HK-2 (cell line): Measurements from ENCODE around the gene RIPOR2.

Source experiments
- DNase-seq: peaks from one replicate; pipeline ENCODE4 v3.0.0-alpha.2; 2018; ENCODE audit not compliant: unreplicated experiment

The RIPOR2 gene, protein sequence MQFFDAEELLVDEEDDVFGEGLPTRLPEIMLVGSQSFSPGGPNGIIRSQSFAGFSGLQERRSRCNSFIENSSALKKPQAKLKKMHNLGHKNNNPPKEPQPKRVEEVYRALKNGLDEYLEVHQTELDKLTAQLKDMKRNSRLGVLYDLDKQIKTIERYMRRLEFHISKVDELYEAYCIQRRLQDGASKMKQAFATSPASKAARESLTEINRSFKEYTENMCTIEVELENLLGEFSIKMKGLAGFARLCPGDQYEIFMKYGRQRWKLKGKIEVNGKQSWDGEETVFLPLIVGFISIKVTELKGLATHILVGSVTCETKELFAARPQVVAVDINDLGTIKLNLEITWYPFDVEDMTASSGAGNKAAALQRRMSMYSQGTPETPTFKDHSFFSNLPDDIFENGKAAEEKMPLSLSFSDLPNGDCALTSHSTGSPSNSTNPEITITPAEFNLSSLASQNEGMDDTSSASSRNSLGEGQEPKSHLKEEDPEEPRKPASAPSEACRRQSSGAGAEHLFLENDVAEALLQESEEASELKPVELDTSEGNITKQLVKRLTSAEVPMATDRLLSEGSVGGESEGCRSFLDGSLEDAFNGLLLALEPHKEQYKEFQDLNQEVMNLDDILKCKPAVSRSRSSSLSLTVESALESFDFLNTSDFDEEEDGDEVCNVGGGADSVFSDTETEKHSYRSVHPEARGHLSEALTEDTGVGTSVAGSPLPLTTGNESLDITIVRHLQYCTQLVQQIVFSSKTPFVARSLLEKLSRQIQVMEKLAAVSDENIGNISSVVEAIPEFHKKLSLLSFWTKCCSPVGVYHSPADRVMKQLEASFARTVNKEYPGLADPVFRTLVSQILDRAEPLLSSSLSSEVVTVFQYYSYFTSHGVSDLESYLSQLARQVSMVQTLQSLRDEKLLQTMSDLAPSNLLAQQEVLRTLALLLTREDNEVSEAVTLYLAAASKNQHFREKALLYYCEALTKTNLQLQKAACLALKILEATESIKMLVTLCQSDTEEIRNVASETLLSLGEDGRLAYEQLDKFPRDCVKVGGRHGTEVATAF

DNA sequence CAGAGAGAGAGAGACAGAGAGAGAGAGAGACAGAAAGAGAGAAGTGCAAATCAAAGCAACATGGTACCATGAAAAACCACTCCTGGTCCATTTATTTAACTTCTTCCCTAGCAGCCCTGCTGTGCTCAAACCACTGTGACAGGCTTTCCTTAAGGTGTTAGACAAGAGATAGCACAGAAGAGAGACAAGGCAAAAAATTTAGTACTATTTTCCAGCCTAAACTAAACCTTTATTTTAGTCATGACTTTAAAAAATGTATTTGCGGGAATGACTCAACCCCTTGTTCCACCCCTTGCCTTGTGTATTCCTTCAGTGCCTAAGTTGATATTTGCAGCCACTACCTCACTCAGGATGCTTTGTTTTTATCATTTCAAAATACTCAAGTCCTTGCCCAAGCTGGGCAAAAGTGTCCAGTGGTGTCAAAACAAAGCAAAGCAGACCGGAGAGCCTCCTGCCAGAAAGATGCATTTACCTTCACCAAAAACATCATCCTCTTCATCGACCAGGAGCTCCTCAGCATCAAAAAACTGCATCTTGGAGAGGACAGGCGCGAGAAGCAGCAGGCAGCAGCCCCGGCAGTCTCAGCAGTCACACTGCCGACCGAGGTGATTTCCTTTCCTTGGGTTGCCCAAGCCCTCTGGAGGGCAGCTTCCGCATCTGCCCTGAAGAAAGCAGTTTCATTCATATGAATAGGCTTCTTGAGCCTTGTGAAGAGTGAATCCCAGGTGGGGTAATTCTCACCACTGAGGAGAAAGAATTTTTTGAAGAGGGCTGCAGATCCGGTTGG, at the start of gene RIPOR2:
TSS of gene RIPOR2 (minus strand) at position 595 of the 787 bp plus-strand sequence. CDS start at position 533, 62 bp downstream.
- DNase-seq, result no peak

DNA sequence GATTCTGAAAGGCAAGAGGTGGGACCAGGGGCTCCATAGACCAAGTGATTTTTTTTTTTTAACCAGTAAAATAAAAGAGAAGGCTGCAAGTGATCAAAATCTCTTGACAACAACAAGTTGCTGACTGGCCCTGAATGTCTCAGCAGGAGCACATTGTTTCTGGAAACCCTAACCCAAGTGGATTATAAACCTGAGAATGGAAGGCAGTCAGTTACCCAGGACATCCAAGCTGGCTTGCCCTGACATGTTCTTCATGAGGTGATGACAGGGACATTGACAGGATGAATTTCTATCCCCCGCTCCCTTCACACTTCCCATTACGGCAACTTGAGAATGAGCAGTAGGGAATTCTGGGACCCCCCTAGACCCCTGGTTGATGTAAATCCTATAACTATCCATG, 49.6 kb upstream of the RIPOR2 start:
- DNase-seq, result no peak

DNA sequence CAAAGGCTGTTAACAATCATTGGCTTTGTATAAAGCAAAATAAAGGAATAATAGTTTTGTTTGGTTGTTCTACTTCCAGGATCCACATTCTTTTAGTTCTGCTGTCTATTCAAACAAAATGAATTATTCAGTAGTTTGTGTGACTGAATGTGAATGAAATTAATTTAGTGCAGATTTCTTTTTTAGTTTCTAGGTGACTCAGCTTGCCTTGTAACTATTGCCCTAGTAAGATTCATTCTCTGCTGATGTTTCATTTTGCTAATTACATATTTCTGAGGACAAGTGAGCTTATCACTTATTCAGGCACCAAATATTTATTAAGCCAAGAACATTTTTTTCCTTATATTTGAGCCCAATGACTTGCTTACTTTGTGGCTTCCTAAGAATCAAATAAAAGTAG, 46.5 kb upstream of the RIPOR2 start:
- DNase-seq, result no peak

DNA sequence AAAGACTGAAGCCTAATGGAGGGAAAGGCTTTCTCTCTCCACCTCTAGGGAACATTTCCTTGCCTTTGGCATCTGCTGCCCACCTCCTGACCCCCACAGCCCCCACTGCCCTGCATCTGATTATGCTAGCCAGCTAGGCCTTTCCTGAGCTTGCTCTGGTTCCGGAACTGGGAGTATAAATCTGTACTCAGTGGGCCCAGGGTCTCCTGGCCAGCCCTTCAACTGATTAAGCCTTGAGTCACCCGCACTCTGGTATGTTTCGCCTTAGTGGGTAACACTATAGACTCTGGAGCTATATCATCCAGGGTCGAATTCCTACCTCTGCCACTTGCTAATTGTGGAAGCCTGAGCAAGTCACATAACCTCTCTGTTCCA, 45.6 kb upstream of the RIPOR2 start:
- DNase-seq, result no peak

DNA sequence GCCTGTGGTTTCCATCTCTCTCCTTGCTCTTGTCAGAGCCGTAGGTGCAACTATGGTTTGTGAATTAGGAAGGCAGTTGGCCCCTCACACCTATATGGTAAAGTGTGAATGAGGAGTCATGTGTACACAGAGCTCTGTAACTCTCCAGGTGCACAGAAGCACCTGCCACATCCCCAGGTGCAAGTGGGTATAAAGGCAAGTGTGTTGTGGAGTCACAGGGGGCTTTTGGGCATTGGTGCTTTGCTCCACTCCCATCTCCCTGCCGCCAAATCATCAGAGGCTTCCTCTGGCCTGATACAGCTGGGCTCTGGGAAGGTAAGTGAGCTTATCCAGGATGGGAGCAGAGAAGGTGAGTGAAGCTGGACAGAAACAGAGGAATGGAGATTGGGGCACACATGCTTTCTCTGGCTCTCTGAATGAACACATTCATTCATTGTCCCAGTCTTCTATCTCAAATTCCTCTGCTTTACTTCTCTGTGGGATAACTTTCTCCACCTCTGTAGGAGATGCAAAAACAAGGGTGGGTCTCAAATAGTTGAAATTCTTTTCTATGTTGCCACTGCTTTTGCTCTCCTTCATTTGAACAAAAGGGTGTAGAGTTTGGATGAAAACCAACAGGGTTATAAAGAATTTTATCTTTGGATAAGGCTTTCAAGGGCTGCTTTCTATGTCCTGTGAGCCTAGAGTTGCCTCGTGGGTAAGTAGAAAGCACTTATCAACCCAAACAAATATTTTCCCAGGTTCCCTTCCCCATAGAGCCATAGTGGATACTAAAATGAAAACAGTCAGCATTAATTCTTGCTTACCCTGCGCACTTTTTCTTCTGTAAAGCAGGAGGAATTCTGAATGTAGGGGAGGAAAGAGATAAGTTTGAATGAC, 45.0 kb upstream of the RIPOR2 start:
- no peak for DNase-seq

DNA sequence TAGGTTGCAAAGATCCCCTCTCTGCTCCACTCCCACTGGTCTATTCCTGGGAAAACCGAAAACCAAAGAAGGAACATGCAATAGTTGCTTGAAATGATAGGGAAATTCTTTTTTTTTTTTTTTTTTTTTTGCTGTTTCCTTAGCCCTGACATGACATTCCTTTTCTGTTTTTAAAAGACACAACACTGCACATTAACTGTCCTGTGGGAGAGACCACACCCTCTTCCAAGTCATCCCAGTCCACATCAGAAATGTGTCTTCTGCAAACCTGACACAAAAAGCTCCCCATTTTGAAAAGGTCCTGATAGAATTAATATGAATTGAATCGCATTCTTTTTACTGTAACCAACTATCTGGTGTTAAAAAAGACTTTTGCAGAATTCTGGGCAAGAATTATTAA, 43.4 kb upstream of the RIPOR2 start:
- DNase-seq, result no peak

DNA sequence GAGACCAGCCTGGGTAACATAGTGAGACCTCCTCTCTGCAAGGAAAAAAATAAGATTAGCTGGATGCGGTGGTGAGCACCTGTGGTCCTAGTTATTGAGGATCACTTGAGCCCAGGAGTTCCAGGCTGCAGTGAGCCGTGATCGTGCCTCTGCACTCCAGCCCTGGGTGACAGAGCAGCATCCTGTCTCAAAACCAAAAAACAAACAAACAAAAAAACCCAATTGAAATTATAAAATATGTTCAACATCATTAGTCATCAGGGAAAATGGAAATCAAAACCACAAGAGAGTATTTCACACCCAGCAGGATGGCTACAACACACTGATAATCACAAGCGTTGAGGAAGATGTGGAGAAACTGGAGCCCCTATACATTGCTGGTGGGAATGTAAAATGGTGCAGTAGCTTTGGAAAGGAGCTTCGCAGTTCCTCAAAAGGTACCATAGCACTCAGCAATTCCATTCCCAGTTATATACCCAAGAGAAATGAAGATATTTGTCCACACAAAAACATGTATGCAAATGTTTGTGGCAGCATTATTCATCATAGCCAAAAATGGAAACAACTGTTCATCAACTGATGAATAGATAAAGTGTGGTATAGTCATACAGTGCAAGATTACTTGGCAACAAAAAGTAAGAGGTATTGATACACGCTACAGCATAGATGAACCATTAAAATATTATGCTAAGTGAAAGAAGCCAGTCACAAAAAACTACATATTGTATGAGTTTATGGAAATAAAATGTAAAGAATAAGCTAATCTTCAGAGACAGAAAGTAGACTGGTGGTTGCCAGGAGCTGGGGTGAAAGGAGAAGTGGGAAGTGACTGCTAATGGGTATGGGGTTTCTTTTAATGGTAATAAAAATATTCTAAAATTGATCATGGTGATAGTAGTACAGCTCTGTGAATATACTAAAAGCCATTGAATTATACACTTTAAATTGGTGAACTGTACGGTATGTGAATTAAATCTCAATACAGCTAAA, 38.7 kb upstream of the RIPOR2 start:
- no peak for DNase-seq

DNA sequence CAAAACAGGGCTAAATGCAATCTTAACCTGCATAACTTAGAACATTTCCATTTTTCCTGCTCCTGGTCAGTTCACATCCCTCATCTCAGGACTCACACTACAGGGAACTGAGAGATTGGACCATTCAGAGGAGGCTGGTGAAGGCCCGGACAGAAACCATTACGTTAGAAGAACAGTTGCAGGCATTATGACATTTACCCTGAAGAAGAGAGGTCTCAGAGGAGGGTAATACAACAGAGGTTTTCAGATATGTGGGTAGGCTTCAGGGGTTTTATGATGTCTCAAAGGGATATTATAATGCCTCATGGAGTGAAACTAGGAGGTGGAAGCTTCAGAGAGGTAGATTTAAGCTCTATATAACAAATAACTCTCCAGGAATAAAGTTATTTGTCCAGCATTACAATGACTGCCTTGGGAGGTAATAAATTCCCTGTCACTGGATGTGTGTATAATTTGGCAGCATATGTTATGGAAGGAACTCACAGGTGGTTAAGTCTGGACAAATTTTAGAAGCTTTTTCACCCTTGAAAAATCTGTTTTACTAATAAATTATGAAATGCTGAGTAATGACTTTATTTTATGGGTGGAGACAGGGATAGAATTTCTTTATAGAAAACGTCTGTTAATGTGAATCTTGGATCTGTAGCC, 36.7 kb upstream of the RIPOR2 start:
- DNase-seq, result no peak

DNA sequence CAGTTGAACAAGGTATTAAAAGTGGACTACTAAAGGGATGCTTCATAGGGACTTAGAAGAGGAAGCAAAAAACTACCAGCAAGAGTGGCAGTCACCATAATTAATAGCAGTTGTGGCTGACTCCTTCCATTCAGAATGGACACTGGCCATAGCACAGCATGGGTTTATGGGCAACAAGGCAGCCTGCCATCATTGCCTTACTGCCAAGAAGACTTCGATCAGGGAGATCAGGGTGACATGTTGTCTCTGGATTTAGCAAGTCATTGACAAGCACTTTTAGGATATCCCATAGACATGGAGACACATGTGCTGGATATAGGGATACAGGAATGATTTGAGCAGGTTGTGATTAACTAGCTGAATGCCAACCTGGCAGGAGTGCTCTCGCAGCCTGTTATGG, 35.3 kb upstream of the RIPOR2 start:
- no peak for DNase-seq

DNA sequence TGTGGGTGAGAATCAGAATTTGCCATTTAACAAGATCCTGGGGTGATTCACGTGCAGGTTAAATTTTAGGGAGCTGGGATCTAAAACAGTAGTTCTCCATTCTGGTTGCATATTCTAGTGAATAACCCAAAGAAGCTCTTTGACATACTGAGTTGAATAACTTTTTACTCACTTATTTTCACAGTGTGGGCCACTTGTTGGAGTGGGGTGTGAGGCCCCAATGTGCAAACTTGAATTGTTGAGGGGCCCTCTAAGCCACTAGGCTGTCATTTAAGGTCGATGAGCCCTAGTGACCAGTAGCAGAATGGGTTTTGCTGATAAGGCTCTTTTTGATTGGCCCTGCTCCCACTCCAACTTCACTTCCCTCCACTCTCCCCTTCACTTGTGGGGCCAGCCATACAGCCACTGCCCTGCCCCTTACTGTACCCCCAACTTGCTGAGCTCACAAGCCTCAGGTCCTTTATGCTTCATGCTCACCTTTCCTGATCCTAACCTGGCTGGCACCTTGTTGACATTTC, 33.6 kb upstream of the RIPOR2 start:
- DNase-seq, result no peak

DNA sequence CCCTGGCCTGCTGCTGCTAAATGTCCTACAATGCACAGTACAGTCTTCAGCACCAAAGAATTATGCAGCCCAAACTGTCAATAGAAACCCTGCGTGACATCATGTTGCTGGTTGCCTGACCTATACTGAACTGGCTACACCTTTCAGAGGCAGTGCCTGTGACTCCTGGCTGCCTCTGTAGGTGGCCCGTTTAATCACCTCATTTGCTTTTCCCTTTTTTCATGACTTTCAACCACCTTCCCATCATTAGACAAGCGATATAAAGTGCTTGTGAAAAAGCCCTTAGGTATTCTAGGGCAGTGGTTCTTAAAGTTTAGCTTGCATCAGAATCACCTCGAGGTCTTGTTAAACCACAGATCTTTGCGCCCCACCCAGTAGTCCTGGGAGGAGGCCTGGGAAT, 33.0 kb upstream of the RIPOR2 start:
- DNase-seq, result no peak

DNA sequence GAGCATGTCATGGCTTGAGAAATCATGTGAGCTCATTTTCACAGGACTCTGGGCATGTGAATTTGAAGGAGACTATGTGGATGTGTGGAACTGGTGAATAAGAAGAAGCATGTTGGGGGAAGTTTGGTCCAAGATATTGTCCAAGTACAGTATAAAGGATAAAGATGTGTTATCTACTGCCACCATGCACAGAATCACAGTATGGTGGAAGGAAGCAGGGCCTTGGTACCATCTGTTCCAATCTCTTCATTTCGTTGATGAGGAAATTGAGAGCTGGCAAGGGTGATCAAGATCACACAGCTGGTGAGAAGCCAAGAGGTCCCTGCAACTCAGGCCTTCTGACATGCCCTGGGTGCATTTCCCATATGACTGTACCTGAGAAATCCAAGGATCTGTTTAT, 31.5 kb upstream of the RIPOR2 start:
- no peak for DNase-seq

DNA sequence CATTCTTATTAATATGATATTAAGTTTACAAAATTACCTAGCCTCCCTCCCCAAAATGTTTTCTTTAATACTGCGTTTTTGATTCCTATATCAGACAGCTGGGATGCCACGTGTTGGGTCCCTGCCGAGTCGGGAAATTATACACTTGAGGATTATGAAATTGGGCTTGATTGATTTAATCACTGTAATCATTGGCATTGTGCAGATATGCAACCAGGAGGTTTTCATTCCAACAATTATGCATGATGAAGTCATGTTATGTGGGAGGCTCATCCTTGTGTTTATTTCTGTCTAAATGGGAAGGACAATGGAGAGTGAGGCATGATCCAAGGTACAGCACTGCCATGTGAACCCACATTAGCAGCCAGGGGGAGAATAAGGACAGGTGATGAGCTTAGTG, 30.6 kb upstream of the RIPOR2 start:
- DNase-seq, result no peak

DNA sequence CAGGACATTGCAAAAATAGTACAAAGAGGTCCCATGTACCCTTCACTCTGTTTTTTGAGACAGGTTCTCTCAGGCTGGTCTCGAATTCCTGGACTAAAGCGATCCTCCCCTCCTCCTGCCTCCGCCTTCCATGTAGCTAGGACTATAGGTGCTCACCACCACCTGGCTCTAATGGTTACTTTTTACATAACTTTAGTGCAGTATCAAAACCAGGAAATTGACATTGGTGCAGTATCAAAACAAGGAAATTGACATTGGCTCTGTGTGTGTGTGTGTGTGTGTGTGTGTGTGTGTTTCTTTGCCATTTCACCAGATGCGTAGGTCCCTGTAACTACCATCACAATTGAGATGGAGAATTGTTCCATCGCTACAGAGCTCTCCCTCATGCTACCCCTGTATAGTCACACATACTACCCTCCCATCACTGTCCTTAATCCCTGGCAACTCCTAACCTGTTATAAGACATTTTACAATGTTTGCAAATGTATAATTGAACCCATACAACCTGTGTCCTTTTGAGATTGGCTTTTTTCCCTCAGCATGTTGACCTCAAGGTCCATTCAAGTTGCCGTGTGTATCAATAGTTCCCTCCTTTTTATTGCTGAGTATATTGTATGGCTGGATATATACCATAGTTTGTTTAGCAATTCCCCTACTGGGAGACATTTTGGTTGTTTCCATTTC, 28.3 kb upstream of the RIPOR2 start:
- DNase-seq, result no peak

DNA sequence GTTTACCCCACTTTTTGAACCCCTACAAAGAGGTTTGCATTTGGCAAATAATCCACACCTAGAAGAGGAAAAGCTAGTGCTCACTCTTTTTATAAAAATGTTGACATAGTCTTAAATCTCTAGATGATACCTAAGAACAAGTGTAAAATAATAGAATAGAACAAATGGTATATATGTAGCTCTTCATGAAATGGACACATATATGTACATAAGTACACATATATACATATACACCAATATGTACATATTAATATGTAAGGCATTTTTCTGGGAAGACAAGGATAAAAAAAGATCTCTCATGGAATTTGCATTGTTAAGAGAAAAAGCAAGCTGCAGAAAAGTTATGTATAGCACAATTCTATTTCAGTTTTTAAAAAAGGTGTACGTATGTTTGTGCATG, 27.6 kb upstream of the RIPOR2 start:
- no peak for DNase-seq

DNA sequence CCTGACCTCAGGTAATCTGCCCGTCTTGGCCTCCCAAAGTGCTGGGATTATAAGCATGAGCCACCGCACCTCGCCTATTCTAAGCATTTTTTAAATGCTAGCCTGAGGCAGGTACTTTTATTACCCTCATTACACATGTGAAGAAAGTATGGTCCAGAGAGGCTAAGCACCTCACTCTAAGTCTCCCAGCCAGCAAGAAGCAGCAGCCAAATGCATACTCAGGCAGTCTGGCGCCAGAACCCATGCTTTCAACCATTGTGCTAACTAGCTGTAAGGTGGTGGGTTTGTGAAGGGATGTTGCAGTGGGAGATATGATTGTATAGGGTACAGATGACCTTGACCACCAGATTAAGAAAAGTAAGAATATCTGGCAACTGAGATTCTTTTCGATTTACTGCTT, 26.1 kb upstream of the RIPOR2 start:
- no peak for DNase-seq

DNA sequence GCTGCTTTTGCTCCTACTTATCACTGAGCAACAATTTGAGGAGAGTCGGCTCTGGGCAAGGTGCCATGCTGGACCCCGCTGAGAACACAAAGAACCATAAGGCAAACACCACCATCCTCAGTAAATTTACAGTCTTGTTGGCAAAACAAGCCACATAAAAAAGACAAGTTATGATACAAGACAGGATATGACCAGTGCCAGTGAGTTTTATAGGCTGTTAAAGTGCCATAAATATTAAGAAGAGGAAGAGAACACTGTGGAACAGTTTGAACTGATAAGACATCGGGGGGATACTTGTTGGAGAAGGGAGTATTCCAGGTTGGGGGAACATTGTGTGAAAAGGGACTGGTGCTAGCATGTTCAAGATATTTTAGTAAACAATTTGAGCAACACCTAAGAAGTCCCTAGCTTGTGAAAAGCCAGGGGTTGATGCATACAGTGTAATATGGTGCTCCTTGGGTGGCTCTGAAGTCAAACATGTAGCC, 25.3 kb upstream of the RIPOR2 start:
- DNase-seq, result no peak

DNA sequence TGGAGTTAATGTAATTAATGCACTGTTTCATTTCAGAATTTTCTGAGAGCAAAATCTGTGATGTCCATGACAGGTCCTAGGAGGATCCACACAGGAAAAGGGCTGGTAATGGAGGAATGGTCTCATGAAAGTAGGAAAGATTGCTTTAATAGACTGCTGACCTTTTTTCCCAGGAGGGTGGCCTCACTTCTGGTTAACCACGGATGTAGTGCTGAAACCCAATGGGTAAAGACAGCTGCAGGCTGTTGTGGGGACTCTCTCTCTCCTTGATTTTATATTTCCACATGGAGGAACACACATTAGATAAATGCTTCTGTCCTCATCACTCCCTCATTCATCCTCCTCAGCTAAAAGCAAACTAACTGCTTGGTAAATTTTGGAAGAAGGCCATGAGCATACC, 23.6 kb upstream of the RIPOR2 start:
- DNase-seq, result no peak
